ENCODE data around the gene CHEK2.

The CHEK2 gene

DNA sequence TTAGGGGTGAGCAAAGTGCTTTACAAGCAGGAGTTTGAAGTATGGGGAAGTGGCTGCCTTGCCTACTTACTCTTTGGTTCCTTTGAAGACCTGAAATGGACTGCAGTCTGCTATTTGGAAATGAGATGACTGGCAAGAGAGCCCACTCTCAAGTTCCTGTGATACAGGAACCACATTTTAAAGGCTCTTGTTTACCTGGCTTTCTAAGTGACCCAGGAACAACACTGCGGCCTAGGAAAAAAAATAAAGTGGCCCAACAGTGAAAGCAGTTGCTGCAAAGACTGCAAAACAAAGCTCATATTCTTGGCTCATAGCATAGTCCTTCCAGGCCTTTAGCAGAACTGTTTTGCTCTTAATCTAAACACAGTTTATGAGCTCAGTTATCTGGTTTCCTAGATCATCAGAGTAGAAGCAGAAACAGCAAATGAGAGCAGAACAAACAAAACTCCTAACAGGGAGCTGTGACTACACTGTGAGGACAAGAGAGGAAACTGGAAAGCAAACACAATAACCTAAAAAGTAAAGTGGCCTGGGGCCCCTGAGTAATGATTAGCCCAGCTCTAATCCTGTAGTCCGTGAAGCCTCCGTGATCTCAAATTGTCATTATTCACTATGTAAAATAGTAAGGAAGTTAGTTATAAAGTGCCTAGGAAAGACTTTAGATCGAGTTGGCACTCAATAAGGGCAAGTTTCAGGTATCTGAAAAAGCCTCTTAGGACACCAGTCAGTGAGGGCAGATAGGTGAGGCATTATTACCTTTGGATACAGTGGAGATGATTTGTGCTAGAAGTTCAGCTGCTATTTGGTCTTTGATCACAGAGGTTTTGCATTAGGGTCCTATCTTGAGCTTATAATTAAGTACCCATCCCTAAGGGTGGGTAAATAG, 42.4 kb upstream of the CHEK2 start:
- no peak overlapping the region for H2AFZ ChIP-seq (ENCODE audit: low read depth, low read length)
- H3K27ac ChIP-seq (ENCODE audit: low read length) = no peak overlapping the region
- H3K27me3 ChIP-seq (ENCODE audit: low read depth, low read length) = no peaks in the 10 kb centered on the region
- peaks cover 19% of the 10 kb centered on the region for H4K20me1 ChIP-seq (ENCODE audit: insufficient read depth, low read length)
- H3K36me3 ChIP-seq (replicated peaks; ENCODE audit: low read depth, low read length) = peaks cover 70% of the 10 kb centered on the region
- no peak overlapping the region for H3K4me2 ChIP-seq (ENCODE audit: low read length)
- H3K9ac ChIP-seq (ENCODE audit: low read length) = no peak overlapping the region
- no peaks in the 10 kb centered on the region for H3K9me3 ChIP-seq (ENCODE audit: insufficient read depth, low read length)
- H3K4me3 ChIP-seq (ENCODE audit: low read length) = no peak overlapping the region
- H3K4me1 ChIP-seq (ENCODE audit: low read length) = no peaks in the 10 kb centered on the region; the same call in 1 of the 2 replicates
- H3K79me2 ChIP-seq (ENCODE audit: low read length) = peaks cover 23% of the 10 kb centered on the region
- no peak for TF ChIP-seq CTCF (IDR thresholded peaks at IDR 0.05; ENCODE audit: low read depth, low read length)
- no peak for TF ChIP-seq EZH2phosphoT487 (IDR thresholded peaks at IDR 0.05; ENCODE audit: low read depth)

GRCh38 chr22:28780296-28780695, 38.7 kb upstream of the CHEK2 start:
- Histone ChIP-seq H2AFZ (ENCODE audit: low read depth, low read length) (no peak overlapping the region), H4K20me1 (ENCODE audit: insufficient read depth, low read length) (peaks cover 14% of the 10 kb centered on the region; the same call in 1 of the 2 replicates), H3K36me3 (replicated peaks; ENCODE audit: low read depth, low read length) (peaks cover 53% of the 10 kb centered on the region), H3K27ac (ENCODE audit: low read length) (no peak overlapping the region), H3K9ac (ENCODE audit: low read length) (no peak overlapping the region), H3K9me3 (ENCODE audit: insufficient read depth, low read length) (no peaks in the 10 kb centered on the region), H3K4me3 (ENCODE audit: low read length) (no peak overlapping the region), H3K4me1 (ENCODE audit: low read length) (no peaks in the 10 kb centered on the region), H3K4me2 (ENCODE audit: low read length) (no peak overlapping the region), H3K79me2 (ENCODE audit: low read length) (peaks cover 60% of the 10 kb centered on the region), H3K27me3 (ENCODE audit: low read depth, low read length) (no peaks in the 10 kb centered on the region)
- TF ChIP-seq EZH2phosphoT487 (IDR thresholded peaks at IDR 0.05; ENCODE audit: low read depth) (no peak), CTCF (IDR thresholded peaks at IDR 0.05; ENCODE audit: low read depth, low read length) (no peak)

DNA sequence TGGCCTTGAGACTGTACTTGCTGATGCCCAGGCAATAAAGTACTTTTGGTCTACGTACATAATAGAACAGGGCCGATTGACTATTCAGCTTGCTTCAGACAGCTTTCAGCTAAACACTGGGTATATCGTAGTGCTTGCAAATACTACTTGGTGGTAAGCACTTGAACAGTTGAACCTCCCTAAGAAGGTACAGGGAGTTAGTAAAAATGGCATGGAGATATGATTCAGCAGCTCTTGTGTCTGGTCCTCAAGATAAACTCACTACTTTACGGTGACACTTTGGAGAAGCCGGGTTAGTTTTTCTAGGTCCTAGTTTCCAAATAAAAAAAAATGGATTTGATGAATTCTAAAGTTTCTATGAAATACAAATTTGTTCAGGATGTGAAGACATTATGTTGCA, 38.2 kb upstream of the CHEK2 start:
- Histone ChIP-seq H3K9ac (ENCODE audit: low read length) (no peak overlapping the region), H3K4me2 (ENCODE audit: low read length) (no peak overlapping the region), H3K27me3 (ENCODE audit: low read depth, low read length) (no peaks in the 10 kb centered on the region), H3K4me3 (ENCODE audit: low read length) (no peak overlapping the region), H3K4me1 (ENCODE audit: low read length) (no peaks in the 10 kb centered on the region), H4K20me1 (ENCODE audit: insufficient read depth, low read length) (peaks cover 14% of the 10 kb centered on the region; the same call in 1 of the 2 replicates), H3K9me3 (ENCODE audit: insufficient read depth, low read length) (no peaks in the 10 kb centered on the region), H2AFZ (ENCODE audit: low read depth, low read length) (no peak overlapping the region), H3K36me3 (replicated peaks; ENCODE audit: low read depth, low read length) (peaks cover 54% of the 10 kb centered on the region), H3K27ac (ENCODE audit: low read length) (no peak overlapping the region), H3K79me2 (ENCODE audit: low read length) (peaks cover 64% of the 10 kb centered on the region)
- TF ChIP-seq CTCF (IDR thresholded peaks at IDR 0.05; ENCODE audit: low read depth, low read length) (no peak), EZH2phosphoT487 (IDR thresholded peaks at IDR 0.05; ENCODE audit: low read depth) (no peak)

DNA sequence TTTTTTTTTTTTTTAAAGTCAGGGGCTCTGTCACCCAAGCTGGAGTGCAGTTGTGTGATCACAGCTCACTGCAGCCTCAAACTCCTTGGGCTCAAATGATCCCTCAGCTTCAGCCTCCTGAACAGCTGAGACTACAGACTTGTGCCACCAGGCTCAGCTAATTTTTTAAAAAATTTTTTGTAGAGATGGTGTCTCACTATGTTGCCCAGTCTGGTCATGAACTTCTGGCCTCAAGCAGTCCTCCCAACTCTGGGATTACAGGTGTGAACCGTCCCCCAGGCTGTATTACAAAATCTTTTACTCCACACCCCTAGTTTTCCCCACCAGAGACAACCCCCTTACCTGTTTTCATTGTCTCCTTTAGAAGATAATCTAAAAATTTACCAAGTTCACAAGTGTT, 32.8 kb upstream of the CHEK2 start:
- Histone ChIP-seq H4K20me1 (ENCODE audit: insufficient read depth, low read length) (0 out of 2 replicates have a peak, but pooled peaks cover 2% of the 10 kb centered on the region), H3K4me3 (ENCODE audit: low read length) (no peak overlapping the region), H3K79me2 (ENCODE audit: low read length) (peaks cover 67% of the 10 kb centered on the region), H3K9ac (ENCODE audit: low read length) (no peak overlapping the region), H3K9me3 (ENCODE audit: insufficient read depth, low read length) (no peaks in the 10 kb centered on the region), H3K4me2 (ENCODE audit: low read length) (no peak overlapping the region), H3K4me1 (ENCODE audit: low read length) (peaks cover 9% of the 10 kb centered on the region), H3K27me3 (ENCODE audit: low read depth, low read length) (no peaks in the 10 kb centered on the region), H2AFZ (ENCODE audit: low read depth, low read length) (no peak overlapping the region), H3K27ac (ENCODE audit: low read length) (no peak overlapping the region), H3K36me3 (replicated peaks; ENCODE audit: low read depth, low read length) (peaks cover 25% of the 10 kb centered on the region)
- TF ChIP-seq EZH2phosphoT487 (IDR thresholded peaks at IDR 0.05; ENCODE audit: low read depth) (no peak), CTCF (IDR thresholded peaks at IDR 0.05; ENCODE audit: low read depth, low read length) (no peak)
